K562 (cell line): ENCODE measurements around the gene SORCS2. TPM values are rescaled to one million over a fixed set of nuclear protein-coding genes. Genes with fewer than 3 reads are reported as not detected.

Experiments used
- ATAC-seq: fragments of 200-7000 bp; cut with Tn5 transposase; 3 replicates; pipeline ENCODE4 v1.9.1; 2020; ENCODE audit warnings: moderate library complexity
- BruUV-seq: library from RNA; stranded (reverse); fragments of 400-500 nt; replicated peaks from 2 replicates; lab custom pipeline; 2021; lab: Mats Ljungman, UMichigan
- CTCF ChIA-PET: fragments of 300-600 bp; formaldehyde crosslinking; extraction: SDS; loops from one replicate; lab custom pipeline; 2021; ENCODE audit warnings: low intra/inter-chr PET ratio; lab: Yijun Ruan, JAX
- POLR2A ChIA-PET: fragments of 300-600, 350-650 bp; sonication (Branson Sonifier 250); formaldehyde crosslinking; extraction: SDS; loops from one replicate; lab custom pipeline; 2021; ENCODE audit warnings: antibody characterized with exemption, inconsistent platforms; lab: Yijun Ruan, JAX
- DNase-seq, 4 experiments: peaks; one replicate each; pipeline versions ENCODE4 v3.0.0 to v3.0.0-alpha.2; 2011 to 2018; ENCODE audit warnings: low spot score in 3 of 4, mixed read lengths in 3 of 4; ENCODE audit errors: extremely low read depth in 1 of 4
- FAIRE-seq: peaks from 2 replicates; lab custom pipeline; 2011; peaks lifted over from hg19 to GRCh38; lab: Jason Lieb, UNC
- H2AFZ ChIP-seq: 2 replicates; pipeline ENCODE4 v1.6.0; 2011; ENCODE audit warnings: low read depth, low read length, control low read depth, inconsistent platforms
- H3K27ac ChIP-seq: fragments of 200-600 bp; 3 replicates; pipeline ENCODE4 v1.8.0; 2011; ENCODE audit warnings: low read depth, mild to moderate bottlenecking, control low read depth, inconsistent platforms, low read length, moderate library complexity, mixed read lengths; ENCODE audit errors: extremely low read depth
- H3K27me3 ChIP-seq, 2 experiments: fragments of 300-600 bp in 1 of 2; 2 replicates in 1 of 2; 3 replicates in 1 of 2; pipeline versions ENCODE4 v1.6.0 to v1.8.0; 2011; ENCODE audit warnings: inconsistent platforms in 2 of 2, low read length in 2 of 2, mild to moderate bottlenecking in 1 of 2, mixed read lengths in 1 of 2, moderate library complexity in 1 of 2; ENCODE audit not compliant: control insufficient read depth in 2 of 2, insufficient read depth in 2 of 2
- H3K36me3 ChIP-seq: fragments of 300-600 bp; 3 replicates; pipeline ENCODE4 v1.8.0; 2011; ENCODE audit warnings: mild to moderate bottlenecking, low read length, inconsistent platforms; ENCODE audit not compliant: control insufficient read depth, insufficient read depth
- H3K4me1 ChIP-seq, 2 experiments: fragments of 200-600 bp in 1 of 2; replicated peaks in 1 of 2; 2 replicates in 1 of 2; 3 replicates in 1 of 2; pipeline versions ENCODE4 v1.5.1 to v1.8.0; 2011; ENCODE audit warnings: inconsistent platforms in 2 of 2, low read length in 2 of 2, mild to moderate bottlenecking in 1 of 2, mixed read lengths in 1 of 2, moderate library complexity in 1 of 2; ENCODE audit not compliant: control insufficient read depth in 2 of 2, insufficient read depth in 2 of 2
- H3K4me2 ChIP-seq: 2 replicates; pipeline ENCODE4 v1.6.1; 2011; ENCODE audit warnings: low read length, control low read depth, inconsistent platforms, mixed read lengths; ENCODE audit not compliant: insufficient read depth
- H3K4me3 ChIP-seq: fragments of 200-600 bp; sonication (generic), shearing (Covaris generic); 2 replicates; pipeline ENCODE4 v1.5.1; 2016; ENCODE audit warnings: control low read depth, inconsistent platforms
- H3K79me2 ChIP-seq: fragments of 200-600 bp; 3 replicates; pipeline ENCODE4 v1.8.0; 2011; ENCODE audit warnings: low read length, inconsistent platforms; ENCODE audit not compliant: control insufficient read depth, insufficient read depth
- H3K9ac ChIP-seq, 2 experiments: 2 replicates each; pipeline versions ENCODE4 v1.6.0 to v1.6.1; 2011; ENCODE audit warnings: low read depth in 2 of 2, low read length in 2 of 2, control low read depth in 1 of 2, inconsistent platforms in 1 of 2, mild to moderate bottlenecking in 1 of 2, mixed read lengths in 1 of 2; ENCODE audit not compliant: insufficient read depth in 1 of 2
- H3K9me1 ChIP-seq: one replicate; pipeline ENCODE4 v1.6.0; 2011; ENCODE audit warnings: inconsistent platforms, mild to moderate bottlenecking, low read length, moderate library complexity; ENCODE audit not compliant: control insufficient read depth, insufficient read depth
- H3K9me3 ChIP-seq: replicated peaks from 2 replicates; pipeline ENCODE4 v1.5.1; 2011; ENCODE audit warnings: low read depth, low read length, inconsistent platforms; ENCODE audit not compliant: control insufficient read depth, insufficient read depth
- H4K20me1 ChIP-seq: replicated peaks from 2 replicates; pipeline ENCODE4 v1.6.1; 2011; ENCODE audit warnings: low read length, inconsistent platforms, mixed read lengths; ENCODE audit not compliant: control insufficient read depth, insufficient read depth
- BHLHE40 ChIP-seq: IDR thresholded peaks from 2 replicates; pipeline ENCODE4 v1.6.1; 2011; ENCODE audit warnings: low read length, improper control_type of control experiment
- ETV1 ChIP-seq: fragments of 450-650 bp; conservative IDR thresholded peaks from 2 replicates; pipeline ENCODE4 v1.6.1; 2016; ENCODE audit warnings: missing genetic modification characterization, control low read depth, low read depth, missing compliant biosample characterization
- HMG20A ChIP-seq: fragments of 450-650 bp; formaldehyde crosslinking; conservative IDR thresholded peaks from 2 replicates; pipeline ENCODE4 v1.4.0; 2020; ENCODE audit warnings: mild to moderate bottlenecking, mixed read lengths
- KDM2B ChIP-seq: fragments of 250-450 bp; sonication (Bioruptor Pico); IDR thresholded peaks from 2 replicates; pipeline ENCODE4 v1.8.0; 2021; ENCODE audit warnings: mild to moderate bottlenecking, moderate library complexity
- MCM5 ChIP-seq: fragments of 450-650 bp; IDR thresholded peaks from 2 replicates; pipeline ENCODE4 v1.6.1; 2016; ENCODE audit warnings: low read depth
- MEF2A ChIP-seq: IDR thresholded peaks from 2 replicates; pipeline ENCODE4 v1.6.1; 2011; ENCODE audit warnings: low read depth, mild to moderate bottlenecking, low read length, moderate library complexity; ENCODE audit not compliant: control insufficient read depth
- PRMT5 ChIP-seq: sonication (generic); formaldehyde crosslinking; IDR thresholded peaks from 2 replicates; pipeline ENCODE4 v1.5.0; 2020; ENCODE audit warnings: missing genetic modification reagents
- ZNF589 ChIP-seq: fragments of 200-800 bp; sonication (Bioruptor generic); IDR thresholded peaks from 2 replicates; pipeline ENCODE4 v1.6.1; 2016; ENCODE audit warnings: low read depth, missing genetic modification characterization, missing compliant biosample characterization
- WGBS: fragments of 100-300 bp; shearing (Covaris generic); methylation state at CpG from one replicate; pipeline ENCODE4 v1.1.6; 2016; ENCODE audit warnings: low coverage, mixed read lengths; ENCODE audit not compliant: insufficient coverage; ENCODE audit errors: missing lambda C conversion rate; 5-methylcytosine and 5-hydroxymethylcytosine counted together
- in situ Hi-C: fragments of 300-500 bp; cut with MboI; formaldehyde crosslinking; loops from 4 replicates; pipeline ENCODE4 v1.15.0; 2018; ENCODE audit warnings: inconsistent platforms, mixed read lengths
- intact Hi-C: fragments of 100-400 bp; cut with micrococcal nuclease; formaldehyde crosslinking; loops from 2 replicates; pipeline ENCODE4 v1.14.2; 2022
- polyA plus RNA-seq, 8 experiments: library from polyadenylated mRNA; depleted of rRNA in 4 of 8; stranded (reverse) in 5 of 8; unstranded in 3 of 8; fragments of >200 nt; fragmentation: Nextera tagmentation in 2 of 8; fragmentation: Illumina TruSeq in 1 of 8; extraction: Ambion mirVana in 2 of 8; extraction: Trizol in 1 of 8; gene quantifications; 2 replicates each; pipeline versions ENCODE4 v1.2.1 to v1.2.3, GENCODE V29; 2011 to 2014; ENCODE audit warnings: inconsistent platforms in 1 of 8, missing spikeins in 1 of 8
- total RNA-seq, 7 experiments: library from RNA; depleted of rRNA in 6 of 7; stranded (reverse); fragments of >200 nt in 6 of 7; fragmentation: Illumina TruSeq in 2 of 7; extraction: Trizol in 2 of 7; gene quantifications; 2 replicates each; pipeline versions ENCODE4 v1.2.1 to v1.2.3, GENCODE V29; 2011 to 2021; ENCODE audit warnings: low replicate concordance in 1 of 7
- TF ChIP-seq, protein P1 (sequence below), 2 experiments: fragments of 450-650 bp in 1 of 2; sonication (generic) in 1 of 2; formaldehyde crosslinking; conservative IDR thresholded peaks; 2 replicates each; pipeline versions ENCODE4 v1.4.0 to v1.8.1; 2020 to 2022; ENCODE audit warnings: mild to moderate bottlenecking in 1 of 2, missing genetic modification reagents in 1 of 2

Gene SORCS2
- total and polyA plus RNA-seq, 9 of the 15 experiments (the other 6 are each of a cell fraction or from before 2014, with no cell fraction given), result not detected

DNA sequence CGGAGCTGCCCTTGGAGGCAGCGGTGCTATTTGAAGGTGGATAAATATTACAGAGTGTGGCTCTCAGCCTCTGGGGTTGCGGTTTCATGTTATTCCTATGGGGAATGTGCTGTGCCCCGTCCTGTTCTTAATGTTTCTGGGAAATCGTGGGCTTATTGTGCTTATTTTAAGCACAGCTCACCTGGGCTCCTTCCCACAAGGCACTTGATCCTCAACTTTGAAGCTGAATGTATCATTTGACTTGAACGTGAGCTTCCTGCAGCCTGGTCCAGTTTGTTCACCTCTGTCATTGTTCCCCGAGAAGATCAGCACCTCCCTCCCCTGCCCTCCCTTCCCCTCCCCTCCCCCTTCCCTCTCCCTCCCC lies 3.9 kb downstream of the SORCS2 start:
- H3K9me1 ChIP-seq, result no peaks in the 10 kb centered on the region
- intact Hi-C loops, result loop anchor here (5.0 to 10.0 kb wide), 3 partner anchors 99 to 609 kb away; no protein-coding TSS in a partner anchor
- BruUV-seq, result no TSS peak
- no peak for TF ChIP-seq ETV1
- TF ChIP-seq HMG20A (CRISPR knock-in tag), result no peak
- TF ChIP-seq PRMT5 (CRISPR knock-in tag), result no peak
- TF ChIP-seq KDM2B (CRISPR knock-in tag), result no peak
- TF ChIP-seq BHLHE40, result no peak
- TF ChIP-seq, protein P1, sequence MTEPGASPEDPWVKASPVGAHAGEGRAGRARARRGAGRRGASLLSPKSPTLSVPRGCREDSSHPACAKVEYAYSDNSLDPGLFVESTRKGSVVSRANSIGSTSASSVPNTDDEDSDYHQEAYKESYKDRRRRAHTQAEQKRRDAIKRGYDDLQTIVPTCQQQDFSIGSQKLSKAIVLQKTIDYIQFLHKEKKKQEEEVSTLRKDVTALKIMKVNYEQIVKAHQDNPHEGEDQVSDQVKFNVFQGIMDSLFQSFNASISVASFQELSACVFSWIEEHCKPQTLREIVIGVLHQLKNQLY (CRISPR knock-in tag; conservative IDR thresholded peaks at IDR 0.05), result no peak
- no peak for TF ChIP-seq ZNF589 (CRISPR knock-in tag)
- no peak for TF ChIP-seq MCM5
- no peak for TF ChIP-seq MEF2A
- TF ChIP-seq, all 486 proteins: peak for 0
- 0% methylated on average over 6 of the region's 7 CpGs for WGBS
- FAIRE-seq (no peak), ATAC-seq (no peak), DNase-seq (no peak)
- H3K79me2 ChIP-seq, result no peaks in the 10 kb centered on the region
- H3K9me3 ChIP-seq, result no peaks in the 10 kb centered on the region
- CTCF ChIA-PET, result no interaction called here
- peaks cover 4% of the 10 kb centered on the region; the same call in 1 of the 2 replicates for H4K20me1 ChIP-seq
- H3K36me3 ChIP-seq, result no peaks in the 10 kb centered on the region
- H3K27me3 ChIP-seq, result peaks cover 8 to 51% of the 10 kb centered on the region in 2 experiments; a peak in 3 of 5 replicates
- no peak overlapping the region for H3K27ac ChIP-seq
- H3K4me3 ChIP-seq, result no peak overlapping the region
- no peak overlapping the region for H2AFZ ChIP-seq
- no peak overlapping the region for H3K4me2 ChIP-seq
- POLR2A ChIA-PET, result no interaction called here
- no peak overlapping the region for H3K9ac ChIP-seq
- in situ Hi-C loops, result no loop called here
- H3K4me1 ChIP-seq, result peaks cover 0 to 10% of the 10 kb centered on the region in 2 experiments; a peak in 2 of 5 replicates
